Stomach (tissue), 9 donors: Measurements from ENCODE around the gene BTBD9. TPM values are rescaled to one million over a fixed set of nuclear protein-coding genes. Genes with fewer than 3 reads are reported as not detected.

Experiments
- DNase-seq, 2 donors: peaks; one replicate each; pipeline versions ENCODE4 v3.0.0 to v3.0.0-alpha.2; 2013 to 2019
- H3K27ac ChIP-seq, 5 donors: fragments of 200-600 bp in 4 of 5; sonication (generic) in 4 of 5; one replicate each; pipeline ENCODE4 v1.5.1; 2013 to 2019; ENCODE audit warnings: mild to moderate bottlenecking in 1 of 5, moderate library complexity in 1 of 5
- H3K27me3 ChIP-seq, 3 donors: fragments of 200-600 bp; sonication (generic); one replicate each; pipeline ENCODE4 v1.5.1; 2017 to 2019; ENCODE audit warnings: mixed run types in 1 of 3
- H3K36me3 ChIP-seq, 4 donors: fragments of 200-600 bp; sonication (generic); 1 replicate in 3 of 4; 2 replicates in 1 of 4; pipeline ENCODE4 v1.5.1; 2016 to 2019
- H3K4me1 ChIP-seq, 4 donors: fragments of 200-600 bp; sonication (generic); one replicate each; pipeline ENCODE4 v1.5.1; 2016 to 2019
- H3K4me3 ChIP-seq, 4 donors: fragments of 200-600 bp; sonication (generic) in 3 of 4; one replicate each; pipeline ENCODE4 v1.5.1; 2016 to 2019; ENCODE audit warnings: mild to moderate bottlenecking in 1 of 4
- H3K9me3 ChIP-seq, 4 donors: fragments of 200-600 bp; sonication (generic); one replicate each; pipeline ENCODE4 v1.5.1; 2016 to 2019
- EP300 ChIP-seq: sonication (generic); formaldehyde crosslinking; IDR thresholded peaks from one replicate; pipeline ENCODE4 v1.6.1; 2017; ENCODE audit warnings: antibody characterized with exemption
- POLR2A ChIP-seq, 4 donors: fragments of 450-650 bp; IDR thresholded peaks; one replicate each; pipeline ENCODE4 v1.6.1; 2016; ENCODE audit warnings: antibody characterized with exemption in 4 of 4, control low read depth in 2 of 4, mild to moderate bottlenecking in 1 of 4, moderate library complexity in 1 of 4
- POLR2AphosphoS5 ChIP-seq, 3 donors: sonication (generic); formaldehyde crosslinking; IDR thresholded peaks; one replicate each; pipeline ENCODE4 v1.6.1; 2016; ENCODE audit warnings: antibody characterized with exemption in 3 of 3
- WGBS, 5 donors: extraction: QIAGEN DNeasy Blood & Tissue Kit in 3 of 5; methylation state at CpG; one replicate each; pipeline versions ENCODE4 v1.1.5 to v1.1.7; 2013 to 2018; 5-methylcytosine and 5-hydroxymethylcytosine counted together
- intact Hi-C: fragments of 100-400 bp; cut with DNase I; formaldehyde crosslinking; loops from one replicate; pipeline ENCODE4 v1.15.1; 2023; ENCODE audit warnings: low total_unique reads
- polyA plus RNA-seq, 3 donors: library from polyadenylated mRNA; stranded (reverse); fragments of 200-250 nt; gene quantifications; one replicate each; pipeline ENCODE4 v1.2.3, GENCODE V29; 2013
- total RNA-seq, 5 donors: library from RNA; depleted of rRNA; stranded (reverse); fragments of >200 nt; gene quantifications; one replicate each; pipeline versions ENCODE4 v1.1.0 to v1.2.3, GENCODE V29; 2014 to 2016
- TF ChIP-seq, protein P1 (sequence below), 7 experiments: fragments of 450-650 bp in 4 of 7; fragments of 200-600 bp in 3 of 7; sonication (generic) in 3 of 7; IDR thresholded peaks; one replicate each; pipeline ENCODE4 v1.5.1; 2016 to 2019; ENCODE audit warnings: antibody characterized with exemption in 7 of 7, control low read depth in 2 of 7, mild to moderate bottlenecking in 1 of 7
- donor health status: healthy with polysubstance abuse.
- donor health status: Bipolar disorder and iron deficiency.
- donor health status: healthy.

BTBD9 gene
- total and polyA plus RNA-seq, 8 donors = 1.4 to 90.2 (median 6.8) TPM

DNA sequence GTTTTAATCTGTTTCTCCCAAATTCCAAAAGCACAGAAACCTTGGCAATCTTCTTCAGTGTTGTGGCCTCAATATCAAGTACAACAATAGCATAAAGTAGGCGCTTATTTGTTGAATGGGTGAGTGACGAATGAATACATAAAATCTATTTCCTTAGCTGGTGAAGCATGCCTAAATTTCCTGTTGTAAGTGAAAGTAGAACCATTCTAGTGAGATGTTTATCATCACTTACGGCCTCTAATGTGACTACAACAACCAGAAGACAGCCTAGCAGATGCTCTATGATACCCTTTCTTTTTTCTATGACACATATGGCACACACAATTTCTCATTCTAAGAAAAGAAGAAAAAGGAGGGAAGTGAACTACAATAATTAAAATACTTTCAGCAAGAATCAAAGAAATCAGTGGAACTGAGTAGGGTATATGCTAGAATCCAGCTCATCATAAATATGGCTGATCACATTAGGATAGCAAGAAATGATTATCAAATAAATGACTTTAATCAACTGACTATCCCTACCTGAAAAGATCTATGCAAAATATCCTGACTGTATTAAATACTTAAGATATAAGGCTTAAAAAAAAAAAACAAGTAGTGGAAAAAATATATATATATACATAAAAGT is 67.4 kb downstream of the BTBD9 start:
- no peak overlapping the region for H3K27ac ChIP-seq
- peaks cover 0 to 5% (median 0%) of the 10 kb centered on the region in 4 donors for H3K4me1 ChIP-seq
- intact Hi-C loops = no loop called here
- WGBS, 5 donors = 58 to 71% (median 67%) methylated on average over 3 of the region's 3 CpGs
- no peaks in the 10 kb centered on the region for H3K9me3 ChIP-seq
- H3K27me3 ChIP-seq = no peaks in the 10 kb centered on the region
- peak in 1 of 2 donors; percentile 53 for DNase-seq
- H3K36me3 ChIP-seq = peaks cover 0 to 19% (median 14%) of the 10 kb centered on the region in 4 donors
- TF ChIP-seq EP300 = no peak
- no peak for TF ChIP-seq POLR2AphosphoS5 (IDR thresholded peaks at IDR 0.05)
- no peak for TF ChIP-seq POLR2A (IDR thresholded peaks at IDR 0.05)
- TF ChIP-seq, protein P1, sequence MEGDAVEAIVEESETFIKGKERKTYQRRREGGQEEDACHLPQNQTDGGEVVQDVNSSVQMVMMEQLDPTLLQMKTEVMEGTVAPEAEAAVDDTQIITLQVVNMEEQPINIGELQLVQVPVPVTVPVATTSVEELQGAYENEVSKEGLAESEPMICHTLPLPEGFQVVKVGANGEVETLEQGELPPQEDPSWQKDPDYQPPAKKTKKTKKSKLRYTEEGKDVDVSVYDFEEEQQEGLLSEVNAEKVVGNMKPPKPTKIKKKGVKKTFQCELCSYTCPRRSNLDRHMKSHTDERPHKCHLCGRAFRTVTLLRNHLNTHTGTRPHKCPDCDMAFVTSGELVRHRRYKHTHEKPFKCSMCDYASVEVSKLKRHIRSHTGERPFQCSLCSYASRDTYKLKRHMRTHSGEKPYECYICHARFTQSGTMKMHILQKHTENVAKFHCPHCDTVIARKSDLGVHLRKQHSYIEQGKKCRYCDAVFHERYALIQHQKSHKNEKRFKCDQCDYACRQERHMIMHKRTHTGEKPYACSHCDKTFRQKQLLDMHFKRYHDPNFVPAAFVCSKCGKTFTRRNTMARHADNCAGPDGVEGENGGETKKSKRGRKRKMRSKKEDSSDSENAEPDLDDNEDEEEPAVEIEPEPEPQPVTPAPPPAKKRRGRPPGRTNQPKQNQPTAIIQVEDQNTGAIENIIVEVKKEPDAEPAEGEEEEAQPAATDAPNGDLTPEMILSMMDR (IDR thresholded peaks at IDR 0.05) = no peak
- no peak overlapping the region for H3K4me3 ChIP-seq

DNA sequence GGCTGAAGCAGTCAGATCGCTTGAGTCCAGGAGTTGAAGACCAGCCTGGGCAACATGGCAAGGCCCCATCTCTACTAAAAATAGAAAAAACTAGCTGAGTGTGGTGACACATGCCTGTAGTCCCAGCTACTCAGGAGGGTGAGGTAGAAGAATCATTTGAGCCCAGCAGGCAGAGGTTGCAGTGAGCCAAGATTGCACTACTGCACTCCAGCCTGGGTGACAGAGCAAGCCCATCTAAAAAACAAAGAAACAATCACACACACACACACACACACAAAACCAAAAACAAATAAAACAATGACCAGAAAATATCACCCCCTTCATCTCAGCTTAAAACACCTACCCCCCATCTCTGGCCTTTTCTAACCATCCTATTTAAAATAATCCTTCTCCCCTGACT is 68.0 kb downstream of the BTBD9 start:
- Histone ChIP-seq H3K27ac (no peak overlapping the region), H3K9me3 (no peaks in the 10 kb centered on the region), H3K27me3 (no peaks in the 10 kb centered on the region), H3K4me1 (peaks cover 0 to 6% (median 0%) of the 10 kb centered on the region in 4 donors), H3K4me3 (no peak overlapping the region), H3K36me3 (peaks cover 0 to 14% (median 9%) of the 10 kb centered on the region in 4 donors)
- TF ChIP-seq, protein P1 (IDR thresholded peaks at IDR 0.05) = no peak
- TF ChIP-seq EP300 = no peak
- no peak for TF ChIP-seq POLR2AphosphoS5 (IDR thresholded peaks at IDR 0.05)
- no peak for TF ChIP-seq POLR2A (IDR thresholded peaks at IDR 0.05)
- DNase-seq = no peak
- 69 to 97% (median 89%) methylated on average over 1 of the region's 1 CpG for WGBS, 5 donors
- intact Hi-C loops = no loop called here

DNA sequence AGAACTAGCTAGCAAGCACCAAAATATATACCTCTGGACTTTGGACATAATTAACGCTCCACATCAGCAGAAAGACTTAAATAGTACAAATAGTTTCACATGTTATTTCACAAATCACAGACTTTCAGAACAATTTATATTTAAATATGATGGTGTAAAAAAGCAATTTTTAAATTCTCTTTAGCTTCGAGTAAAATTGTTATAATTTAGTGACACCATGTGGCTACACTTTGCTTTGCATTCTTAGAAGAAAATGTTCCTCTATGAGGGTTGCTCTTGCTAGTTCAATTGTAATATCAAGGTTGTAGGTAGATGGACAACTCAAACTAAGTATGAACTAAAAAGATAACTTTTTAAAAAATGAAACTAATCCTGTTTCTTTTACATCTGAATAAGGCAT is 69.0 kb downstream of the BTBD9 start:
- no peak overlapping the region for H3K4me3 ChIP-seq
- H3K36me3 ChIP-seq = peaks cover 0 to 5% (median 0%) of the 10 kb centered on the region in 4 donors
- WGBS, 5 donors = 53 to 66% (median 59%) methylated on average over 2 of the region's 2 CpGs
- TF ChIP-seq POLR2AphosphoS5 (IDR thresholded peaks at IDR 0.05) (no peak), POLR2A (IDR thresholded peaks at IDR 0.05) (no peak), EP300 (no peak)
- TF ChIP-seq, protein P1 (IDR thresholded peaks at IDR 0.05) = peak in 2 of 7 experiments; percentile 8 to 23
- DNase-seq = peak in 1 of 2 donors; percentile 33
- H3K9me3 ChIP-seq = no peaks in the 10 kb centered on the region
- H3K27me3 ChIP-seq = no peaks in the 10 kb centered on the region
- intact Hi-C loops = no loop called here
- peaks cover 0 to 6% (median 0%) of the 10 kb centered on the region in 4 donors for H3K4me1 ChIP-seq
- H3K27ac ChIP-seq = no peak overlapping the region

DNA sequence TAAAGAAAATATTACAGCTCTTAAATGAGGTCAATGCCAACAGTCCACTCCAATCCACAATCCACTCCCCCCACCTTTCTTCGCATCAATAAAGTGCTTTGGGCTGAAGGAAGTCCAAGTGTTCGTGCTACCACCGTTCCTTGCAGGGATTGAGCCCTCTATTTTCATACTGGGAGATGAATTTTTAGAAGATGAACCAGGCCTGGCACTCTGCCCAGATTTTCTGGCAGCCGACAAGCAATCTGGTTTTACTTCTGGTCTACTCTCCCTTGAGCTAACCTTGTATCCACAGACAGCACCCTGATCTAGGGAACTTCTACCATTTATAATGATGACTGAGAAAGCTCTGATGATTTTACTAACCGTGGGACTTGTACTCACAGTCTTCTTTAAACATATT is 72.3 kb downstream of the BTBD9 start:
- Histone ChIP-seq H3K4me3 (no peak overlapping the region), H3K4me1 (peaks cover 0 to 6% (median 0%) of the 10 kb centered on the region in 4 donors), H3K36me3 (no peaks in the 10 kb centered on the region), H3K27ac (no peak overlapping the region), H3K9me3 (no peaks in the 10 kb centered on the region), H3K27me3 (no peaks in the 10 kb centered on the region)
- TF ChIP-seq POLR2AphosphoS5 (IDR thresholded peaks at IDR 0.05) (no peak), POLR2A (IDR thresholded peaks at IDR 0.05) (no peak), EP300 (no peak)
- TF ChIP-seq, protein P1 (IDR thresholded peaks at IDR 0.05) = no peak
- intact Hi-C loops = no loop called here
- peak; percentile 44 to 82 for DNase-seq
- WGBS, 5 donors = 44 to 51% (median 50%) methylated on average over 5 of the region's 5 CpGs
